HepG2 (cell line): Measurements from ENCODE around the gene DDRGK1. TPM values are rescaled to one million over a fixed set of nuclear protein-coding genes. Genes with fewer than 3 reads are reported as not detected.
A peak's percentile ranks its signal among the peaks of the same experiment; 100 is the strongest.

Experiments
- BCLAF1 ChIP-seq: fragments of 450-650 bp; IDR thresholded peaks from 2 replicates; pipeline ENCODE4 v1.6.1; 2017; ENCODE audit warnings: mild to moderate bottlenecking
- GABPB1 ChIP-seq: IDR thresholded peaks from 2 replicates; pipeline ENCODE4 v1.6.1; 2016; ENCODE audit warnings: mild to moderate bottlenecking, missing genetic modification reagents, moderate library complexity, missing compliant biosample characterization
- KDM5A ChIP-seq: fragments of 200-600 bp; sonication (generic); IDR thresholded peaks from 2 replicates; pipeline ENCODE4 v1.7.0; 2018; ENCODE audit warnings: antibody characterized with exemption, mild to moderate bottlenecking, low read length, borderline replicate concordance
- MBD4 ChIP-seq: IDR thresholded peaks from 2 replicates; pipeline ENCODE4 v1.6.1; 2012; ENCODE audit warnings: low read length, inconsistent platforms, borderline replicate concordance
- PCBP1 ChIP-seq: fragments of 200-400 bp; formaldehyde crosslinking; IDR thresholded peaks from 2 replicates; pipeline ENCODE4 v1.6.1; 2017; ENCODE audit warnings: mild to moderate bottlenecking, low read depth, low read length, borderline replicate concordance
- POLR2AphosphoS2 ChIP-seq: IDR thresholded peaks from 2 replicates; pipeline ENCODE4 v1.6.1; 2011; ENCODE audit warnings: low read depth, low read length, improper control_type of control experiment
- SIN3B ChIP-seq: fragments of 150-350 bp; IDR thresholded peaks from 2 replicates; pipeline ENCODE4 v1.6.1; 2014; ENCODE audit warnings: low read length
- THYN1 ChIP-seq: sonication (generic); formaldehyde crosslinking; IDR thresholded peaks from 2 replicates; pipeline ENCODE4 v1.8.1; 2023; ENCODE audit warnings: low read depth, mild to moderate bottlenecking, moderate library complexity, missing genetic modification reagents, borderline replicate concordance
- TOE1 ChIP-seq: sonication (generic); formaldehyde crosslinking; IDR thresholded peaks from 2 replicates; pipeline ENCODE4 v1.4.0; 2020; ENCODE audit warnings: mild to moderate bottlenecking, missing genetic modification reagents
- ZNF230 ChIP-seq: sonication (generic); formaldehyde crosslinking; IDR thresholded peaks from 2 replicates; pipeline ENCODE4 v1.4.0; 2020; ENCODE audit warnings: mild to moderate bottlenecking, missing genetic modification reagents
- ZNF543 ChIP-seq: sonication (generic); formaldehyde crosslinking; IDR thresholded peaks from 2 replicates; pipeline ENCODE4 v1.4.0; 2020; ENCODE audit warnings: mild to moderate bottlenecking, missing genetic modification reagents
- ZNF609 ChIP-seq: sonication (generic); formaldehyde crosslinking; IDR thresholded peaks from 2 replicates; pipeline ENCODE4 v1.4.0; 2020; ENCODE audit warnings: mild to moderate bottlenecking, missing genetic modification reagents, borderline replicate concordance
- ZNF879 ChIP-seq: sonication (generic); formaldehyde crosslinking; IDR thresholded peaks from 2 replicates; pipeline ENCODE4 v1.8.1; 2023; ENCODE audit warnings: missing genetic modification reagents
- polyA plus RNA-seq, 8 experiments: library from polyadenylated mRNA; depleted of rRNA in 3 of 8; stranded (reverse) in 7 of 8; unstranded in 1 of 8; fragments of >200 nt; fragmentation: Illumina TruSeq in 4 of 8; extraction: Trizol in 4 of 8; gene quantifications; 2 replicates each; pipeline versions ENCODE4 v1.2.1 to v1.2.3, GENCODE V29; 2011 to 2016; ENCODE audit warnings: low read depth in 4 of 8, missing spikeins in 1 of 8, mixed read lengths in 1 of 8; ENCODE audit not compliant: insufficient read depth in 1 of 8
- total RNA-seq, 5 experiments: library from RNA; depleted of rRNA; stranded (reverse); fragments of >200 nt; fragmentation: Illumina TruSeq; extraction: Trizol; gene quantifications; 2 replicates each; pipeline ENCODE4 v1.2.3, GENCODE V29; 2016; ENCODE audit warnings: low read depth in 1 of 5
- TF ChIP-seq, protein P1 (sequence below): sonication (generic); formaldehyde crosslinking; IDR thresholded peaks from 2 replicates; pipeline ENCODE4 v1.4.0; 2020; ENCODE audit warnings: mild to moderate bottlenecking, missing genetic modification reagents
- TF ChIP-seq, protein P2 (sequence below): sonication (generic); formaldehyde crosslinking; IDR thresholded peaks from 2 replicates; pipeline ENCODE4 v1.8.0; 2022; ENCODE audit warnings: missing genetic modification reagents, mild to moderate bottlenecking, borderline replicate concordance

DDRGK1 gene
- total and polyA plus RNA-seq, 2 of the 13 experiments (the other 11 are each of a cell fraction or from before 2014, with no cell fraction given) = 96.7 to 149 TPM

DNA sequence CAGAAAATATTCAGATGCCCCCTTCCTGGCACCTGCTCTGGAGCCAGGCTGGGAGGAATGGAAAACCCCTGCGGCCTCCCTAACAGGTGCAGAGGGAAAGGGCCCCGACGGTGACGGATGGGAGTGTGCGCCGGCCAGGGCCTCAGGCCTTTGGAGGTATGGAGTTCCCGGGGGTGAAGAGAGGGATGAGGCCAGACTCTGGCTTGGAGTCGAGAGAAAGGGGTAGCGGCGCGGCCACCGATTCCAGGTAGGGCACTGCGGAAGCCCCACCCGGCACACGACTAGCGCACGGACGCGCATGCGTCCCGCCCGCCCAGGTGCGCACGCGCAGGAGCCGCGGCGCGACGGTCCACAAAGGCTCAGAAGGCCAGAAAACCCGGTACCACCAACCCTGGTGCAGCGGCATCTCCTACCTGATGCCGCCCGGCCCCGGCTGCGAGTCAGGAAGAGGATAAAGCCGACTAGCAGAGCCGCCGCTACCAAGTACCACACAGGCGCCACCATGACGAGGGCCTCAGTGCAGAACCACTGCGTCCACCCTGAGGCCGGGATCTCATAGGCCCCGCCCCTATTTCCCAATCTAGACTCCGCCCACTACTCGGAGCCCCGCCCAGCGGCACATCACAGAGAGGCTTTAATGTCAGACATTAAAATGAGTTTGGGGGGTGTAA, at the start of gene DDRGK1 (continued):
- TF ChIP-seq ZNF609 (CRISPR knock-in tag) = peak; percentile 71
- TF ChIP-seq ZNF230 (CRISPR knock-in tag) = peak; percentile 99
- peak; percentile 80 for TF ChIP-seq POLR2AphosphoS2
- TF ChIP-seq GABPB1 (CRISPR knock-in tag) = peak; percentile 86
- TF ChIP-seq ZNF543 (CRISPR knock-in tag) = peak; percentile 95
- TF ChIP-seq BCLAF1 = no peak
- TF ChIP-seq, protein P1, sequence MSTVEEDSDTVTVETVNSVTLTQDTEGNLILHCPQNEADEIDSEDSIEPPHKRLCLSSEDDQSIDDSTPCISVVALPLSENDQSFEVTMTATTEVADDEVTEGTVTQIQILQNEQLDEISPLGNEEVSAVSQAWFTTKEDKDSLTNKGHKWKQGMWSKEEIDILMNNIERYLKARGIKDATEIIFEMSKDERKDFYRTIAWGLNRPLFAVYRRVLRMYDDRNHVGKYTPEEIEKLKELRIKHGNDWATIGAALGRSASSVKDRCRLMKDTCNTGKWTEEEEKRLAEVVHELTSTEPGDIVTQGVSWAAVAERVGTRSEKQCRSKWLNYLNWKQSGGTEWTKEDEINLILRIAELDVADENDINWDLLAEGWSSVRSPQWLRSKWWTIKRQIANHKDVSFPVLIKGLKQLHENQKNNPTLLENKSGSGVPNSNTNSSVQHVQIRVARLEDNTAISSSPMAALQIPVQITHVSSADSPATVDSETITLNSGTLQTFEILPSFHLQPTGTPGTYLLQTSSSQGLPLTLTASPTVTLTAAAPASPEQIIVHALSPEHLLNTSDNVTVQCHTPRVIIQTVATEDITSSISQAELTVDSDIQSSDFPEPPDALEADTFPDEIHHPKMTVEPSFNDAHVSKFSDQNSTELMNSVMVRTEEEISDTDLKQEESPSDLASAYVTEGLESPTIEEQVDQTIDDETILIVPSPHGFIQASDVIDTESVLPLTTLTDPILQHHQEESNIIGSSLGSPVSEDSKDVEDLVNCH (CRISPR knock-in tag) = peak; percentile 91; the same call in 1 of the 2 replicates
- TF ChIP-seq, protein P2, sequence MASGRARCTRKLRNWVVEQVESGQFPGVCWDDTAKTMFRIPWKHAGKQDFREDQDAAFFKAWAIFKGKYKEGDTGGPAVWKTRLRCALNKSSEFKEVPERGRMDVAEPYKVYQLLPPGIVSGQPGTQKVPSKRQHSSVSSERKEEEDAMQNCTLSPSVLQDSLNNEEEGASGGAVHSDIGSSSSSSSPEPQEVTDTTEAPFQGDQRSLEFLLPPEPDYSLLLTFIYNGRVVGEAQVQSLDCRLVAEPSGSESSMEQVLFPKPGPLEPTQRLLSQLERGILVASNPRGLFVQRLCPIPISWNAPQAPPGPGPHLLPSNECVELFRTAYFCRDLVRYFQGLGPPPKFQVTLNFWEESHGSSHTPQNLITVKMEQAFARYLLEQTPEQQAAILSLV (CRISPR knock-in tag) = peak; percentile 99
- no peak for TF ChIP-seq SIN3B
- no peak for TF ChIP-seq ZNF879 (CRISPR knock-in tag)
- no peak for TF ChIP-seq MBD4
- peak; percentile 84; the same call in 1 of the 2 replicates for TF ChIP-seq KDM5A
- TF ChIP-seq TOE1 (CRISPR knock-in tag) = peak; percentile 37; the same call in 1 of the 2 replicates
- TF ChIP-seq THYN1 (CRISPR knock-in tag) = no peak
- 0 out of 2 replicates have a peak, but pooled peaks have one; percentile 54 for TF ChIP-seq PCBP1
